GM21717 (cell line): Measurements from ENCODE around the gene ADAMTSL2.

Source experiments
- ATAC-seq: cut with Tn5 transposase; IDR thresholded peaks from one replicate; pipeline ENCODE4 v1.9.1; 2021; ENCODE audit warnings: mild to moderate bottlenecking, moderate library complexity; ENCODE audit not compliant: unreplicated experiment

ADAMTSL2 gene

GRCh38 chr9:133516256-133516960 lies 18.1 kb upstream of the ADAMTSL2 start:
- ATAC-seq, result no peak

GRCh38 chr9:133516961-133517350 lies 17.5 kb upstream of the ADAMTSL2 start:
- no peak for ATAC-seq

GRCh38 chr9:133517711-133518110 lies 16.8 kb upstream of the ADAMTSL2 start:
- no peak for ATAC-seq

GRCh38 chr9:133518200-133518599 lies 16.3 kb upstream of the ADAMTSL2 start:
- no peak for ATAC-seq

GRCh38 chr9:133518706-133519449 lies 15.6 kb upstream of the ADAMTSL2 start:
- ATAC-seq, result no peak

- ATAC-seq, result no peak
Observed at GRCh38 chr9:133519693-133520092, 14.8 kb upstream of the ADAMTSL2 start.

GRCh38 chr9:133520121-133520835 lies 14.2 kb upstream of the ADAMTSL2 start:
- no peak for ATAC-seq

GRCh38 chr9:133521122-133522072 lies 13.1 kb upstream of the ADAMTSL2 start:
- no peak for ATAC-seq

- no peak for ATAC-seq
Observed at GRCh38 chr9:133522073-133522910, 12.2 kb upstream of the ADAMTSL2 start.

- ATAC-seq, result no peak
Observed at GRCh38 chr9:133523106-133523505, 11.4 kb upstream of the ADAMTSL2 start.

GRCh38 chr9:133524146-133524545 lies 10.4 kb upstream of the ADAMTSL2 start:
- no peak for ATAC-seq

GRCh38 chr9:133524679-133525228 lies 9.8 kb upstream of the ADAMTSL2 start, which contains the start of gene MYMK:
TSS of gene MYMK (minus strand) at chr9:133524959. CDS start at chr9:133524844, 115 bp downstream.
- no peak for ATAC-seq

GRCh38 chr9:133525677-133526076 lies 8.8 kb upstream of the ADAMTSL2 start:
- ATAC-seq, result no peak

- ATAC-seq, result no peak
Observed at GRCh38 chr9:133526721-133527321, 7.7 kb upstream of the ADAMTSL2 start.

- no peak for ATAC-seq
Observed at GRCh38 chr9:133527444-133527920, 7.0 kb upstream of the ADAMTSL2 start.

GRCh38 chr9:133528001-133528875 lies 6.3 kb upstream of the ADAMTSL2 start:
- no peak for ATAC-seq

- ATAC-seq, result no peak
Observed at GRCh38 chr9:133528876-133529241, 5.6 kb upstream of the ADAMTSL2 start.

GRCh38 chr9:133529457-133529856 lies 5.0 kb upstream of the ADAMTSL2 start:
- no peak for ATAC-seq
